Panc1 (cell line): ENCODE data around the gene ZBTB11. TPM values are rescaled to one million over a fixed set of nuclear protein-coding genes. Genes with fewer than 3 reads are reported as not detected.

Source experiments
- ATAC-seq: fragments of 200-7000 bp; cut with Tn5 transposase; 2 replicates; pipeline ENCODE4 v1.9.1; 2020; ENCODE audit warnings: mild to moderate bottlenecking, moderate library complexity
- BruUV-seq: library from RNA; stranded (reverse); fragments of 400-500 nt; replicated peaks from 2 replicates; lab custom pipeline; 2021; lab: Mats Ljungman, UMichigan
- CTCF ChIA-PET: fragments of 300-600 bp; sonication (Branson Sonifier 250); formaldehyde crosslinking; loops from one replicate; lab custom pipeline; 2022; ENCODE audit warnings: antibody characterized with exemption; lab: Charles Lee
- POLR2A ChIA-PET: fragments of 300-600 bp; sonication (Branson Sonifier 250); formaldehyde crosslinking; loops from one replicate; lab custom pipeline; 2022; ENCODE audit warnings: antibody characterized with exemption; lab: Charles Lee
- DNase-seq: peaks from one replicate; pipeline ENCODE4 v3.0.0-alpha.2; 2010; ENCODE audit warnings: low read depth, low spot score
- H3K27ac ChIP-seq: 2 replicates; pipeline ENCODE4 v1.5.1; 2011; ENCODE audit warnings: mild to moderate bottlenecking, low read length, inconsistent platforms
- H3K27me3 ChIP-seq: fragments of 200-500 bp; sonication (Bioruptor generic); 2 replicates; pipeline ENCODE4 v1.6.0; 2014; ENCODE audit warnings: low read length, inconsistent platforms; ENCODE audit not compliant: control insufficient read depth, insufficient read depth
- H3K36me3 ChIP-seq: fragments of 200-500 bp; sonication (Bioruptor generic); 2 replicates; pipeline ENCODE4 v1.5.1; 2014; ENCODE audit warnings: inconsistent platforms, mild to moderate bottlenecking, low read length, moderate library complexity; ENCODE audit not compliant: control insufficient read depth, insufficient read depth
- H3K4me1 ChIP-seq: 2 replicates; pipeline ENCODE4 v1.5.1; 2011; ENCODE audit warnings: inconsistent platforms, mild to moderate bottlenecking, low read length, moderate library complexity; ENCODE audit not compliant: control insufficient read depth, insufficient read depth
- H3K4me3 ChIP-seq, 2 experiments: 2 replicates each; pipeline ENCODE4 v1.5.1; 2011 to 2012; ENCODE audit warnings: low read depth in 2 of 2, low read length in 2 of 2, mild to moderate bottlenecking in 2 of 2, inconsistent platforms in 1 of 2, moderate library complexity in 1 of 2
- H3K9me3 ChIP-seq: fragments of 200-500 bp; sonication (Bioruptor generic); 2 replicates; pipeline ENCODE4 v1.5.1; 2014; ENCODE audit warnings: low read depth, mild to moderate bottlenecking, inconsistent platforms, low read length, moderate library complexity; ENCODE audit not compliant: control insufficient read depth, insufficient read depth
- CTCF ChIP-seq: fragments of 450-650 bp; IDR thresholded peaks from 2 replicates; pipeline ENCODE4 v1.5.1; 2017; ENCODE audit warnings: mild to moderate bottlenecking
- POLR2AphosphoS5 ChIP-seq: IDR thresholded peaks from 2 replicates; pipeline ENCODE4 v1.6.1; 2012; ENCODE audit warnings: mild to moderate bottlenecking, low read depth, low read length, moderate library complexity
- SIN3A ChIP-seq: IDR thresholded peaks from 2 replicates; pipeline ENCODE4 v1.6.1; 2012; ENCODE audit warnings: low read depth, mild to moderate bottlenecking, low read length, moderate library complexity, borderline replicate concordance; ENCODE audit not compliant: insufficient read depth
- TCF7L2 ChIP-seq: IDR thresholded peaks from 2 replicates; pipeline ENCODE4 v1.6.1; 2011; ENCODE audit warnings: mild to moderate bottlenecking, low read depth, low read length, inconsistent platforms
- in situ Hi-C: cut with HindIII; loops from 2 replicates; pipeline ENCODE4 v1.10.0; 2016; ENCODE audit warnings: low sequenced_read_pairs, low pct_unique_long_range_greater_than_20kb
- intact Hi-C: fragments of 100-400 bp; cut with micrococcal nuclease; formaldehyde crosslinking; loops from one replicate; pipeline ENCODE4 v1.10.0; 2022; ENCODE audit not compliant: unreplicated experiment
- total RNA-seq: library from RNA; stranded (reverse); gene quantifications from one replicate; pipeline ENCODE4 v1.2.1, GENCODE V29; 2021; ENCODE audit not compliant: unreplicated experiment
- TF ChIP-seq, protein P1 (sequence below), 2 experiments: IDR thresholded peaks; 2 replicates each; pipeline ENCODE4 v1.6.1; 2011 to 2012; ENCODE audit warnings: low read depth in 2 of 2, control low read depth in 1 of 2, low read length in 1 of 2, mild to moderate bottlenecking in 1 of 2, moderate library complexity in 1 of 2; ENCODE audit not compliant: insufficient read depth in 1 of 2

The ZBTB11 gene
- total RNA-seq, 1 experiment from 2014 or later: 20.1 TPM

DNA sequence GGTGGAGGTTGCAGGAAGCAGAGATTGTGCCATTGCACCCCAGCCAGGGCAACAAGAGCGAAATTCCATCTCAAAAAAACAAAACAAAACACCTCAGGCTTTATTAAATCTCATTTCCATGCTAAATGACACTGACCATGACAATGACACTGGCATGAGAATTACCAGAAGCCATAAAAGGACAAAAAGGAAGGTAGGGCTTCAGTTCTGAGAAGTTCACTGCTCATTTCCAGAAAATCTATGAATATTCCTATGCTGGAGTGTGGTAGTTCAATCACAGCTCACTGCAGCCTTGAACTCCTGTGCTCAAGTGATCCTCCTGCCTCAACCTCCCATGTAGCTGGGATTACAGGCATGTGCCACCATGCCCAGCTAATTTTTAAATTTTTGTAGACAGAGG lies 58.2 kb downstream of the ZBTB11 start:
- no peak for TF ChIP-seq POLR2AphosphoS5
- no peak for TF ChIP-seq CTCF
- no peak for TF ChIP-seq TCF7L2
- TF ChIP-seq, protein P1, sequence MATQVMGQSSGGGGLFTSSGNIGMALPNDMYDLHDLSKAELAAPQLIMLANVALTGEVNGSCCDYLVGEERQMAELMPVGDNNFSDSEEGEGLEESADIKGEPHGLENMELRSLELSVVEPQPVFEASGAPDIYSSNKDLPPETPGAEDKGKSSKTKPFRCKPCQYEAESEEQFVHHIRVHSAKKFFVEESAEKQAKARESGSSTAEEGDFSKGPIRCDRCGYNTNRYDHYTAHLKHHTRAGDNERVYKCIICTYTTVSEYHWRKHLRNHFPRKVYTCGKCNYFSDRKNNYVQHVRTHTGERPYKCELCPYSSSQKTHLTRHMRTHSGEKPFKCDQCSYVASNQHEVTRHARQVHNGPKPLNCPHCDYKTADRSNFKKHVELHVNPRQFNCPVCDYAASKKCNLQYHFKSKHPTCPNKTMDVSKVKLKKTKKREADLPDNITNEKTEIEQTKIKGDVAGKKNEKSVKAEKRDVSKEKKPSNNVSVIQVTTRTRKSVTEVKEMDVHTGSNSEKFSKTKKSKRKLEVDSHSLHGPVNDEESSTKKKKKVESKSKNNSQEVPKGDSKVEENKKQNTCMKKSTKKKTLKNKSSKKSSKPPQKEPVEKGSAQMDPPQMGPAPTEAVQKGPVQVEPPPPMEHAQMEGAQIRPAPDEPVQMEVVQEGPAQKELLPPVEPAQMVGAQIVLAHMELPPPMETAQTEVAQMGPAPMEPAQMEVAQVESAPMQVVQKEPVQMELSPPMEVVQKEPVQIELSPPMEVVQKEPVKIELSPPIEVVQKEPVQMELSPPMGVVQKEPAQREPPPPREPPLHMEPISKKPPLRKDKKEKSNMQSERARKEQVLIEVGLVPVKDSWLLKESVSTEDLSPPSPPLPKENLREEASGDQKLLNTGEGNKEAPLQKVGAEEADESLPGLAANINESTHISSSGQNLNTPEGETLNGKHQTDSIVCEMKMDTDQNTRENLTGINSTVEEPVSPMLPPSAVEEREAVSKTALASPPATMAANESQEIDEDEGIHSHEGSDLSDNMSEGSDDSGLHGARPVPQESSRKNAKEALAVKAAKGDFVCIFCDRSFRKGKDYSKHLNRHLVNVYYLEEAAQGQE (IDR thresholded peaks at IDR 0.05; ENCODE audit: insufficient read depth in 1 of 2, low read depth in 2 of 2, low read length in 1 of 2): no peak
- no peak for TF ChIP-seq SIN3A
- Histone ChIP-seq H3K9me3 (no peaks in the 10 kb centered on the region), H3K4me3 (no peak overlapping the region), H3K4me1 (no peaks in the 10 kb centered on the region), H3K36me3 (no peaks in the 10 kb centered on the region), H3K27me3 (no peaks in the 10 kb centered on the region), H3K27ac (no peak overlapping the region)
- intact Hi-C loops (no loop called here), in situ Hi-C loops (no loop called here)
- CTCF ChIA-PET: no interaction called here
- DNase-seq (no peak), ATAC-seq (no peak)
- no TSS peak for BruUV-seq
- POLR2A ChIA-PET: no interaction called here

GRCh38 chr3:101617478-101617877 lies 59.5 kb downstream of the ZBTB11 start:
- in situ Hi-C loops: no loop called here
- H3K36me3 ChIP-seq: no peaks in the 10 kb centered on the region
- POLR2A ChIA-PET: interaction anchor here (0.6 kb wide), 1 partner anchor 618 kb away, joined by 10 read pairs; no protein-coding TSS in a partner anchor
- H3K4me3 ChIP-seq: no peak overlapping the region
- no peak overlapping the region for H3K27ac ChIP-seq
- H3K27me3 ChIP-seq: no peaks in the 10 kb centered on the region
- TF ChIP-seq TCF7L2 (no peak), CTCF (no peak), SIN3A (no peak), POLR2AphosphoS5 (no peak)
- TF ChIP-seq, protein P1 (IDR thresholded peaks at IDR 0.05; ENCODE audit: insufficient read depth in 1 of 2, low read depth in 2 of 2, low read length in 1 of 2): no peak
- CTCF ChIA-PET: no interaction called here
- BruUV-seq: no TSS peak
- no peaks in the 10 kb centered on the region for H3K9me3 ChIP-seq
- intact Hi-C loops: no loop called here
- DNase-seq: no peak
- no peak for ATAC-seq
- H3K4me1 ChIP-seq: no peaks in the 10 kb centered on the region
